ENCODE data around the gene PPP1R18.
A peak's percentile ranks its signal among the peaks of the same experiment; 100 is the strongest.

PPP1R18 gene

GRCh38 chr6:30657454-30657853 is 29.0 kb downstream of the PPP1R18 start:
- DNase-seq, result no peak

DNA sequence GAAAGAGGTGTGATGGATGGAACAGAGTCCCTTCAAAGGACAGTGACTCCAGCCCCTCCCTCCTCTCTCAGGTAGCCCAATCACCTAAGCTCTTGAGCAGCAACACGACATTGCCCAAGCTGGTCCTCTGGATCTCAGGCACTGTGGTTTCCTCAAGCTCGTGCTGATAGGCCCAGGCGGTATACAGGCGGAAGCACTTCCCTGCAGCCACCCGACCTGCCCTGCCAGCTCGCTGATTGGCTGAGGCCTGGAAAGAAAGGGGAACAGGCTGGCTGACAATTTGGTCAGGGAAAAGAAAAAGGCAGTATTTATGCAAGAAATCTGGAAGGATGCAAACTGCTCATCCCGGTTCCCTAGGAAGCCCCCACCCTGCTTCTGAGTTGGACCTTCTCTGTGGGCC is 29.9 kb downstream of the PPP1R18 start:
- DNase-seq, result no peak

DNA sequence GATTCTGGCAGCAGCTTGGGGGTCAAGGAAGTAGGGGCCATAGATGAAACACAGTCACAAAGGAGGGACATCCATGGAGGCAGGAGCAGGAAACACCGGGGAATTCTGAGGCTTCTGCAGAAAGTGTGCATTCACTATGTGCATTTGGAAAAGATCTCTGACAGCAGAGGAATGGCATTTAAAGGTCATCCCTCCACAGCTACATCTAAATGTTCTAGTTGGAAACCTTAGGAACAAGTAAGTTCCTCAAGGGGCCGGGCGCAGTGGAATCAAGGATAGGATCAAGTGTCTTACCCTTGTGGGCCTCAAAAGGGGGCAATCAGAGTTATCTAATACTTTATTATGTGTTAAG is 30.7 kb downstream of the PPP1R18 start:
- no peak for DNase-seq

DNA sequence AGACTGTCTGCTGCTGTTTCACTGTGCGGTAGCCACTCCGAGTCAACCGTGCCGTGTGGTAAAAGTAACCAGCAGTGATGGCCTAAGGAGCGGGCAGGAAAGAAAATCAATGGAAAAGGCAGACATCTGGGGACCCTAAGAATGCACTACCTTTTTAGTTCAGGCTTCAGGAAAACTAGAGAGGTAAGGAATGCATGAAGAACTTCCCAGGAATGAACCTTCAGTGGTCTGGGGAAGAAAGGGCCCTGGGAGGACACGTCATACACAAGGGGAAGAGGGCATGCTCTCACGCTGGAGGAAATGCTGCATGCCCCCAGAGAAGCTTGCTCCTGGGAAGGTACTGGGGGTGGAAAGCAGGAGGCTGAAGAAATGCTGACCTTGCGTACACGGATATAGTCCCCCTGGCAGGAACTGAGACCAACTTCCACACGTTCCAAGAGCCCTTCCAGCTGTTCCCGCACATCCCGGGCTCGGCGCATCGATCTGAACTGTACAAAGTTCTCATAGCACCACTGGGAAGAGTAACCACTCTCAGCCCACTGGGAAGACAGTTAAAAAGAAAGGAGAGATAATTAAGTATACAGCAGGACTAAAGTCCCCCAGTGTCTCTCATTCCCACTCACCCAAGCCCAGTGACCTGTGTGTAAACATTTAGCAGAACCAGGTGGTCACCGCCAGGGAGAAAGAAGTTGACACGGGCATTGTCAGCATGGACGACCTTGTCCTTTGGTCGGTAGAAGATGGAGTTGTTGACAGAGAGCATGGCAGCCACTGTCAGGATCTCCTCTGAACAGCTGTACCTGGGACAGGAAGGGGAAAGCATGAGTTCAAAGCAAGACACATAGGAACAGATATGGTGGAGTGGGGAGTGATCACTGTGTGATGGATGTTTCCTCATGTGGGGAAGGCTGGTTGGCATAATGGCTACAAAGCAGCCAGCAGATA is 31.4 kb downstream of the PPP1R18 start:
- DNase-seq, result no peak

- DNase-seq, result no peak
Observed at GRCh38 chr6:30651143-30651542, 35.3 kb downstream of the PPP1R18 start.

DNA sequence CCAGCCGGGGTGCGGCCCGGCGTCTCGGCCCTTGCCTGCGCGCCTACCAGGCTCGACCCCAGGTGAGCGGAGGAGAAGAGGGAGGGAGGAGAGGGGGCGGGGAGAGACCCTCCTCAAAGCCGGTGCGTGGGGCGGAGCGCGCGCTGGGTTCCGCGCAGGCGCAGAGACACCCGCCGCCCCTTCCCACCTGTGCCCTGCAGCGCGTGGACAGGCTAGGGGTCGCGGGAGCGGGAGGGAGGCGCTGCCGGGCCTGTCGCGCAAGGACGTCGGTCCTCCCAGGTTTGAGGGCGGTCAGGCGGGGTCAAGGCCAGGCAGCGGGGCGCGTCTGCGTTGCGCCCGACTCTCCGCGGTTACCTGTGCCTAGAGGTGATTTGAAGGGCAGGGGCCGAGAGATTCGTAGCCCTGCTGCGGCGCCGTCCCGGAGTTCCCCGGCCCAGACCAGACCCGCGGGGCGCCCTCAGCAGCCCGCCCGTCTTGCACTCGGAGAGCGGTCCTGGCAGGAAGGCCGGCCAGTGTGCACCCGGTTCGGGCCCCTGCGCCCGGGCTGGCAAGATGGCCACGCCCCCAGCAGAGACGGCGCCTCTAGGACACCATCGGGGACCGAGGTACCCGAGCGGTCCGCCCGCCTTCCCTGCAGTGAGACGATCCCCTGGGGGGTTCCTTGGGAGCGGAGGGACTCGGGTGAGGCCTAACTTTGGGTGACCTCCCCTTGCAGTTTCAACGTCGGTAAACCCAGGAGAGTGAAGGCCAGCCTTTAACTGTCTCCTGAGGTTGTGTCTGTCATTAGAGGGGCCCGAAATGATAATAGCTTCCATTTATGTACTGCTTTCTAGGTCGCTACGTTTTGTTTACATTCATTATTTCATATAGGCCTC is 39.0 kb downstream of the PPP1R18 start:
- peak; percentile 20 for DNase-seq

DNA sequence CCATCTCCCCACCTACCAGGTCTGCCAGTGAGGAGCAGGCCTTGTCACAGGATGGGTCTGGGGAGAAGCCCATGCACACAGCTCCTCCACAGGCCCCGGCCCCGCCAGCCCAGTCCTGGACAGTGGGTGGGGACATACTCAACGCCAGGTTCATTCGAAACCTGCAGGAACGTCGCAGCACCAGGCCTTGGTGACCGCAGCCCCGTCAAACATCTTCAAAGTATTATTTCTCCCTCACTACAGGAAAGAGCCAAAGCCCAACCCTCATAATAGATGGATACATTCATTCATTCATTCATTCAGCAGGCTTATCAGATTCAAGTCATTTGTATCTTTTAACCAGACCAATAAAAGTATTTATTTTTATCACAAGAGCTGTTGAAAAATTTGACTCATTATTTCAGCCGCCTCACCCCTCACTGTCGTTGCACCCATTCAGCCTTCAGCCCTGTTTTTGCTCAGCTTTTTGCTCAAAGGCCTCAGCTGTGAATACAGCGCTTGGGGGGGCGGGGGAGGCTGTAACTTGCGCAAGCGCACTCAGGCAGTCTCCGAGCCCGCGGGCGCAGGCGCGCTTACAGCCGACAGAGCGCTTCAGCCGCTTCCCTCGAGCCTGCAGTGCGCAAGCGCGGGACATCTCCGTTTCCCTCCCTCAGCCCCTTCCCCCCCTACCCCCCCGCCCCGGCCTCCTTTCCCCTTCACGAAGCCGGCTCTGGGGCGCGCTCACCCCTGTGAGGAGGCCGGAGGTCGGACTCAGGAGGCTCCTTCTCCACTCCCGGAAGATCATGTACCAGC is 39.8 kb downstream of the PPP1R18 start, which contains the start of gene C6orf136:
Gene C6orf136, plus strand, starts transcription at position 684 of the 792 bp plus-strand sequence. Its CDS starts 99 bp downstream, at position 783.
- peak; percentile 81 for DNase-seq

DNA sequence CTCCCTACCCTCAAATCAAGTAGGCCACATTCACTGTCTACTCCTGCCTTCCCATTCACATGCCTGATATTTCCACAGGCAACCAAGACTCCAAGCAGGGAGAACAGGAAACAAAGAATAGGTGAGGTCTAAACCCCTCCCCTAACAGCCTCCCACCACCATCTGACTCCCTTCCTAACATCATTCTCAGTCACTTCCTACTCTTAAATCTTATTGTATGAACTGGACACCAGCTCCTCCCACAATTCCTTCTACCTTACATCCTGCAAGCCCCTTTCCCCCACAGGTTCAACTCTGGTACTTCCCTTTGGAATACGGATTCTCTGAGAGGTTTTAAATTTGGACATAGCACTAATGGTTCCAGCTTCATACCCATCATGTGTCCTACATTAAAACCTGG is 40.5 kb downstream of the PPP1R18 start:
- DNase-seq, result no peak

GRCh38 chr6:30644769-30645168 is 41.7 kb downstream of the PPP1R18 start:
- DNase-seq, result no peak

DNA sequence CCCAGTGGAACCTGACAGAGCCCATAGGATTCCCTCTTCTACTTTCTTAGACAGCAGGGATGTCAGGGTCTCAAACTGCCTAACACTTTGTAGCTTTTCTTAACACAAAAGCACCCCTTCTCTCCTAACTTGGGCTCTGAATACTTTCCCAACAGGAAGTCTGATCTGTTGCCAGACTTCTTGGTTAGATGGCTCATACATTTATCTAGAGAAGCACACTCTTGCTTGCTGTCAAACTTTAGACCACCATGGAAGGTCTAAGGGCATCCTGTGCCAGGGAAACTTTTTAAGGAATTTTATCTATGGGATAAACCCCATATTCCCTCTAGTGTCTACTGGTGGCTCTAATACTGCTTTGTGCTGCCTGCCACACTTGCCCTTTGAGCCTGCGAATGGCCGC is 42.8 kb downstream of the PPP1R18 start:
- DNase-seq, result no peak

- no peak for DNase-seq
Observed at GRCh38 chr6:30641048-30641447, 45.4 kb downstream of the PPP1R18 start.

- DNase-seq, result no peak
Observed at GRCh38 chr6:30640481-30640880, 46.0 kb downstream of the PPP1R18 start.

- DNase-seq, result no peak
Observed at GRCh38 chr6:30635834-30636233, 50.6 kb downstream of the PPP1R18 start.

- DNase-seq, result no peak
Observed at GRCh38 chr6:30626484-30627366, 59.7 kb downstream of the PPP1R18 start, which contains the start of gene ATAT1. ATAT1 (plus strand) TSS chr6:30626874.
